A673 (cell line): ENCODE results near the gene LONP2. TPM values are rescaled to one million over a fixed set of nuclear protein-coding genes. Genes with fewer than 3 reads are reported as not detected.
"Not testable (repeated sequence)": the region's sequence is repeated elsewhere in the genome, so short reads cannot be mapped to it uniquely, and the experiment has no call there.

Experiments used
- BruUV-seq: library from RNA; stranded (reverse); fragments of 400-500 nt; replicated peaks from 2 replicates; lab custom pipeline; 2021; lab: Mats Ljungman, UMichigan
- CTCF ChIA-PET: fragments of 300-600 bp; sonication (Branson Sonifier 250); formaldehyde crosslinking; loops from one replicate; lab custom pipeline; 2022; ENCODE audit warnings: antibody characterized with exemption; lab: Charles Lee
- POLR2A ChIA-PET: fragments of 300-600 bp; sonication (Branson Sonifier 250); formaldehyde crosslinking; loops from one replicate; lab custom pipeline; 2022; ENCODE audit warnings: antibody characterized with exemption; ENCODE audit not compliant: low non-redundant PET; lab: Charles Lee
- DNase-seq: peaks from one replicate; pipeline ENCODE4 v3.0.0-alpha.2; 2015; ENCODE audit warnings: low spot score
- H3K27ac ChIP-seq: fragments of 200-600 bp; sonication (generic); 2 replicates; pipeline ENCODE4 v1.5.1; 2016; ENCODE audit warnings: mixed run types, low read depth, mild to moderate bottlenecking, mixed read lengths, antibody characterized with exemption, low read length; ENCODE audit not compliant: poor library complexity, severe bottlenecking
- H3K27me3 ChIP-seq: fragments of 200-600 bp; sonication (generic); replicated peaks from 2 replicates; pipeline ENCODE4 v1.6.1; 2017; ENCODE audit warnings: mixed run types, low read depth, mild to moderate bottlenecking, mixed read lengths, antibody characterized with exemption, low read length; ENCODE audit not compliant: insufficient read depth, poor library complexity
- H3K36me3 ChIP-seq: fragments of 200-600 bp; sonication (generic); 2 replicates; pipeline ENCODE4 v1.6.1; 2016; ENCODE audit warnings: mixed run types, mild to moderate bottlenecking, mixed read lengths, antibody characterized with exemption, low read length; ENCODE audit not compliant: insufficient read depth, poor library complexity, severe bottlenecking
- H3K4me1 ChIP-seq: fragments of 200-600 bp; sonication (generic); 2 replicates; pipeline ENCODE4 v1.6.1; 2017; ENCODE audit warnings: mixed run types, mild to moderate bottlenecking, mixed read lengths, antibody characterized with exemption, low read length; ENCODE audit not compliant: insufficient read depth, poor library complexity, severe bottlenecking
- H3K4me3 ChIP-seq: fragments of 200-600 bp; sonication (generic); 2 replicates; pipeline ENCODE4 v1.5.1; 2016; ENCODE audit warnings: low read depth, mixed run types, mild to moderate bottlenecking, mixed read lengths, low read length; ENCODE audit not compliant: poor library complexity, severe bottlenecking
- H3K9me3 ChIP-seq: fragments of 200-600 bp; sonication (generic); 2 replicates; pipeline ENCODE4 v1.6.1; 2016; ENCODE audit warnings: mixed run types, low read depth, mild to moderate bottlenecking, mixed read lengths, antibody characterized with exemption, low read length; ENCODE audit not compliant: poor library complexity, severe bottlenecking
- CTCF ChIP-seq: fragments of 300-800, 200-600 bp; sonication (generic); conservative IDR thresholded peaks from 2 replicates; pipeline ENCODE4 v1.5.1; 2017; ENCODE audit warnings: low read depth, mild to moderate bottlenecking, antibody characterized with exemption, low read length, moderate library complexity, mixed read lengths
- EZH2 ChIP-seq: fragments of 200-600 bp; sonication (generic); IDR thresholded peaks from 2 replicates; pipeline ENCODE4 v1.6.1; 2017; ENCODE audit warnings: borderline replicate concordance, low read depth, mild to moderate bottlenecking, mixed read lengths, antibody characterized with exemption, low read length; ENCODE audit not compliant: poor library complexity, severe bottlenecking
- intact Hi-C: fragments of 100-400 bp; cut with micrococcal nuclease; formaldehyde crosslinking; loops from one replicate; pipeline ENCODE4 v1.10.0; 2022; ENCODE audit not compliant: unreplicated experiment
- total RNA-seq: library from RNA; stranded (reverse); gene quantifications from 2 replicates; pipeline ENCODE4 v1.2.3, GENCODE V29; 2021

LONP2 gene
- total RNA-seq, 1 experiment from 2014 or later, result 48.8 TPM

GRCh38 chr16:48394355-48394703, 150.2 kb downstream of the LONP2 start:
- TF ChIP-seq EZH2 (no peak), CTCF (no peak)
- POLR2A ChIA-PET, result no interaction called here
- Histone ChIP-seq H3K9me3 (no peaks in the 10 kb centered on the region), H3K27ac (no peak overlapping the region), H3K4me1 (no peaks in the 10 kb centered on the region), H3K4me3 (no peak overlapping the region), H3K27me3 (no peaks in the 10 kb centered on the region), H3K36me3 (no peaks in the 10 kb centered on the region)
- CTCF ChIA-PET, result no interaction called here
- intact Hi-C loops, result no loop called here
- BruUV-seq, result no TSS peak
- DNase-seq, result no peak

GRCh38 chr16:48395375-48395774, 151.3 kb downstream of the LONP2 start:
- Histone ChIP-seq H3K4me1 (no peaks in the 10 kb centered on the region), H3K36me3 (no peaks in the 10 kb centered on the region), H3K27me3 (no peaks in the 10 kb centered on the region), H3K27ac (no peak overlapping the region), H3K4me3 (no peak overlapping the region), H3K9me3 (no peaks in the 10 kb centered on the region)
- POLR2A ChIA-PET, result no interaction called here
- no TSS peak for BruUV-seq
- no peak for TF ChIP-seq EZH2
- TF ChIP-seq CTCF, result no peak
- CTCF ChIA-PET, result no interaction called here
- intact Hi-C loops, result no loop called here
- no peak for DNase-seq

GRCh38 chr16:48402547-48402946, 158.4 kb downstream of the LONP2 start:
- H3K27me3 ChIP-seq, BruUV-seq, DNase-seq, H3K9me3 ChIP-seq, intact Hi-C loops, CTCF ChIA-PET, POLR2A ChIA-PET, H3K27ac ChIP-seq, H3K4me1 ChIP-seq, H3K36me3 ChIP-seq, H3K4me3 ChIP-seq: not testable (repeated sequence)

GRCh38 chr16:48405153-48405552, 161.1 kb downstream of the LONP2 start:
- ChIA-PET POLR2A (no interaction called here), CTCF (no interaction called here)
- no peak for TF ChIP-seq EZH2
- no peak for TF ChIP-seq CTCF
- no peaks in the 10 kb centered on the region for H3K27me3 ChIP-seq
- no peaks in the 10 kb centered on the region for H3K9me3 ChIP-seq
- DNase-seq, result no peak
- H3K27ac ChIP-seq, result no peak overlapping the region
- no peak overlapping the region for H3K4me3 ChIP-seq
- BruUV-seq, result no TSS peak
- H3K36me3 ChIP-seq, result no peaks in the 10 kb centered on the region
- H3K4me1 ChIP-seq, result no peaks in the 10 kb centered on the region
- intact Hi-C loops, result no loop called here
